ENCODE measurements around the gene FYB1.

The FYB1 gene

DNA sequence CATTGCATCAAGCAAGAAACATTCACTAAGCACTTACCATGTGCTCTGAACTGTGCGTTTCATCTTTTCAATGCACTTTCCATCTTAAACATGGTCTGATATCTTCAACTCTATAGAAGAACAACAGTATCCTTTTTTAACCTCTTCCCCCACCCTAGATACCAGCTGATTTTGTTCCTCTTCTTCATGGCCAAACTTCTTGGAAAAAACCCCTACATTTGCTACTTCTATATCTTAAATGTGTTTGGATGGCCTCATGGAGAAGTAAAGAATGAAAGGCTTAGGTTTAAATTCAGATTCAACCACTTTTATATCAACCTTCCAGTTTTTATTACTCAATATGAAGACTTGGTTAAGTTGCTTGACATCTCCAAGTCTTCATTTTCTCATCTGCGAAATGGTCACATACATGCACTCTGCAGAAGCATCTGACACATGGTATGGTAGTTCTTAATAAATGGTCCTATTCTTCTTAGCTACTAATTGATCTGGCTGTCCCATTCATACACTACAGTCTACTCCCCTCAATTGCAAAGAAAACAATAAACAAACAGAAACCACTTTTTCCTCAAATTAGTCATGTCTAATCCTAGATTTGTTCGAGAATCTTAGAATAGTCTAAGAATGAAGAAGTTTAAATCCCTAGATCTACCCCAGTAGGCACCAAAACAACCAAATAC, 59.4 kb downstream of the FYB1 start:
- no peak overlapping the region for H3K4me2 ChIP-seq (ENCODE audit: low read length, poor library complexity, severe bottlenecking)
- H3K18ac ChIP-seq (ENCODE audit: low read depth in 1 of 2, low read length in 2 of 2): no peak overlapping the region
- H2BK5ac ChIP-seq (ENCODE audit: low read depth, low read length, poor library complexity, severe bottlenecking): no peak overlapping the region
- peaks cover 2% of the 10 kb centered on the region for H3K4me1 ChIP-seq (ENCODE audit: control insufficient read depth, insufficient read depth, low read depth, low read length)
- no peak overlapping the region for H3K4ac ChIP-seq (ENCODE audit: low read depth in 1 of 2, low read length in 2 of 2)
- no peak overlapping the region for H3K4me3 ChIP-seq (ENCODE audit: insufficient read depth in 1 of 2, low read depth in 1 of 2, low read length in 2 of 2)
- no peak overlapping the region for H3K9ac ChIP-seq (ENCODE audit: low read length)
- no peak overlapping the region for H2BK120ac ChIP-seq (ENCODE audit: low read depth, low read length)
- H3K79me1 ChIP-seq (replicated peaks; ENCODE audit: low read length, poor library complexity, severe bottlenecking): no peaks in the 10 kb centered on the region
- H3K14ac ChIP-seq (ENCODE audit: low read length in 2 of 2): no peak overlapping the region
- H3K27ac ChIP-seq (ENCODE audit: low read length, poor library complexity, severe bottlenecking): no peak overlapping the region
- H4K8ac ChIP-seq (ENCODE audit: low read length): no peak overlapping the region
- H3K9me3 ChIP-seq (ENCODE audit: control insufficient read depth, low read length): no peaks in the 10 kb centered on the region
- H3K23ac ChIP-seq (ENCODE audit: low read length in 2 of 2): no peak overlapping the region
- no peak overlapping the region for H4K91ac ChIP-seq (ENCODE audit: low read length)
- no peak overlapping the region for H2AK5ac ChIP-seq (ENCODE audit: low read length, severe bottlenecking)
- H3K27me3 ChIP-seq (ENCODE audit: control insufficient read depth in 1 of 2, insufficient read depth in 1 of 2, low read length in 2 of 2): no peaks in the 10 kb centered on the region
- DNase-seq: no peak
- H2BK12ac ChIP-seq (ENCODE audit: low read length in 2 of 2): no peak overlapping the region
- no peaks in the 10 kb centered on the region for H3K36me3 ChIP-seq (ENCODE audit: control insufficient read depth in 1 of 2, insufficient read depth in 2 of 2, low read depth in 1 of 2, low read length in 2 of 2)
- WGBS: 100% methylated on average over 3 of the region's 3 CpGs
- H2BK15ac ChIP-seq (ENCODE audit: low read depth, poor library complexity, severe bottlenecking): no peak overlapping the region
- no peak overlapping the region for H2AFZ ChIP-seq (ENCODE audit: low read depth, low read length)

DNA sequence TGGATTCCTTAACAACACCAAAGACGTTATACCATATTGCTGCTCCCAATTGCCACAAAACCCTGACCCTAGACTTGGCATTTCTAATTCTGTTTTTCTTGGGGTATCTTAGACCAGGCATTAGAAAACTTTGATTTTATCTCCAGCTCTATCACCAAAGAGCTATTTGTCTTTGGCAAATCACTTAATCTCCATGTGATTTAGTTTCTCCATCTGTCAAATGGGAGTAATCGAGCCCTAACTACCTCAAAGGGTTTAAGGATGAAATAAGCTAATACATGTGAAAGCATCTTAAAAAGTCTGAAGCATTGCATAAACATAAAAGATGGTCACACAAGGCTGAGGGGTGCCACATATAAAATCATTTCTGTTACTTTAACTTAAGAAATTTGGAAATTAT, 60.6 kb downstream of the FYB1 start:
- H2BK15ac ChIP-seq (ENCODE audit: low read depth, poor library complexity, severe bottlenecking): no peak overlapping the region
- 88% methylated on average over 1 of the region's 2 CpGs for WGBS
- no peak overlapping the region for H3K9ac ChIP-seq (ENCODE audit: low read length)
- H2AFZ ChIP-seq (ENCODE audit: low read depth, low read length): no peak overlapping the region
- H3K36me3 ChIP-seq (ENCODE audit: control insufficient read depth in 1 of 2, insufficient read depth in 2 of 2, low read depth in 1 of 2, low read length in 2 of 2): no peaks in the 10 kb centered on the region
- no peak overlapping the region for H3K18ac ChIP-seq (ENCODE audit: low read depth in 1 of 2, low read length in 2 of 2)
- no peaks in the 10 kb centered on the region for H3K4me1 ChIP-seq (ENCODE audit: control insufficient read depth, insufficient read depth, low read depth, low read length)
- no peaks in the 10 kb centered on the region for H3K9me3 ChIP-seq (ENCODE audit: control insufficient read depth, low read length)
- no peaks in the 10 kb centered on the region for H3K79me1 ChIP-seq (replicated peaks; ENCODE audit: low read length, poor library complexity, severe bottlenecking)
- no peak overlapping the region for H3K4ac ChIP-seq (ENCODE audit: low read depth in 1 of 2, low read length in 2 of 2)
- DNase-seq: no peak
- H4K8ac ChIP-seq (ENCODE audit: low read length): no peak overlapping the region
- no peak overlapping the region for H3K4me3 ChIP-seq (ENCODE audit: insufficient read depth in 1 of 2, low read depth in 1 of 2, low read length in 2 of 2)
- H3K23ac ChIP-seq (ENCODE audit: low read length in 2 of 2): no peak overlapping the region
- H3K4me2 ChIP-seq (ENCODE audit: low read length, poor library complexity, severe bottlenecking): no peak overlapping the region
- no peak overlapping the region for H2BK5ac ChIP-seq (ENCODE audit: low read depth, low read length, poor library complexity, severe bottlenecking)
- H4K91ac ChIP-seq (ENCODE audit: low read length): no peak overlapping the region
- H2AK5ac ChIP-seq (ENCODE audit: low read length, severe bottlenecking): no peak overlapping the region
- H2BK12ac ChIP-seq (ENCODE audit: low read length in 2 of 2): no peak overlapping the region
- H2BK120ac ChIP-seq (ENCODE audit: low read depth, low read length): no peak overlapping the region
- H3K27ac ChIP-seq (ENCODE audit: low read length, poor library complexity, severe bottlenecking): no peak overlapping the region
- no peaks in the 10 kb centered on the region for H3K27me3 ChIP-seq (ENCODE audit: control insufficient read depth in 1 of 2, insufficient read depth in 1 of 2, low read length in 2 of 2)
- no peak overlapping the region for H3K14ac ChIP-seq (ENCODE audit: low read length in 2 of 2)

- H3K9ac ChIP-seq (ENCODE audit: low read length): no peak overlapping the region
- H4K8ac ChIP-seq (ENCODE audit: low read length): no peak overlapping the region
- H3K18ac ChIP-seq (ENCODE audit: low read depth in 1 of 2, low read length in 2 of 2): no peak overlapping the region
- H3K4me2 ChIP-seq (ENCODE audit: low read length, poor library complexity, severe bottlenecking): no peak overlapping the region
- H2BK120ac ChIP-seq (ENCODE audit: low read depth, low read length): no peak overlapping the region
- no peak overlapping the region for H3K23ac ChIP-seq (ENCODE audit: low read length in 2 of 2)
- DNase-seq: no peak
- no peak overlapping the region for H2BK5ac ChIP-seq (ENCODE audit: low read depth, low read length, poor library complexity, severe bottlenecking)
- H3K36me3 ChIP-seq (ENCODE audit: control insufficient read depth in 1 of 2, insufficient read depth in 2 of 2, low read depth in 1 of 2, low read length in 2 of 2): no peaks in the 10 kb centered on the region
- no peak overlapping the region for H4K91ac ChIP-seq (ENCODE audit: low read length)
- H2BK12ac ChIP-seq (ENCODE audit: low read length in 2 of 2): no peak overlapping the region
- H3K9me3 ChIP-seq (ENCODE audit: control insufficient read depth, low read length): no peaks in the 10 kb centered on the region
- no peak overlapping the region for H2BK15ac ChIP-seq (ENCODE audit: low read depth, poor library complexity, severe bottlenecking)
- H3K27me3 ChIP-seq (ENCODE audit: control insufficient read depth in 1 of 2, insufficient read depth in 1 of 2, low read length in 2 of 2): no peaks in the 10 kb centered on the region
- H3K79me1 ChIP-seq (replicated peaks; ENCODE audit: low read length, poor library complexity, severe bottlenecking): no peaks in the 10 kb centered on the region
- 76% methylated on average over 4 of the region's 4 CpGs for WGBS
- no peaks in the 10 kb centered on the region for H3K4me1 ChIP-seq (ENCODE audit: control insufficient read depth, insufficient read depth, low read depth, low read length)
- H3K4me3 ChIP-seq (ENCODE audit: insufficient read depth in 1 of 2, low read depth in 1 of 2, low read length in 2 of 2): peak overlapping the region in 1 of 2 experiments; percentile 16
- no peak overlapping the region for H3K14ac ChIP-seq (ENCODE audit: low read length in 2 of 2)
- no peak overlapping the region for H2AFZ ChIP-seq (ENCODE audit: low read depth, low read length)
- H2AK5ac ChIP-seq (ENCODE audit: low read length, severe bottlenecking): no peak overlapping the region
- no peak overlapping the region for H3K4ac ChIP-seq (ENCODE audit: low read depth in 1 of 2, low read length in 2 of 2)
- no peak overlapping the region for H3K27ac ChIP-seq (ENCODE audit: low read length, poor library complexity, severe bottlenecking)
These were observed 61.2 kb downstream of the FYB1 start for GRCh38 chr5:39158127-39158593.

DNA sequence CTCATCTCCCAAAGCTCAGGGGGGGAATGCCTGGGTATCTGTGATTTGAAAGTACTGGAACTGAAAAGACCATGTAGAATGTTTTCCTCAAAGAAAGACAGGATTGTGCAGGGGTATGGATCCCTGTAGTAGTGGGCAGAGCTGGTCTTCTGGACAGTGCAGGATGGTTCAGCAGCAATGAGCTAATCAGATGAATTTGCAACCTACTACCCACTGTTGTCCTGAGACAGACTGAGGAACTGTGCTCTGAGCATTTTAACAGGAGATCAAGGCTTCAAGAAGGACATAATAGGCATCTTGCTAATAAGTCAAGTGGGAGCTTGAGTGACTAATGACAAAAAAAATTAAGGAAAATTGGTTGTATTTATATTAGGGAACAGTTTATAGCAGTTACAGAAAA, 61.7 kb downstream of the FYB1 start:
- H3K14ac ChIP-seq (ENCODE audit: low read length in 2 of 2): no peak overlapping the region
- no peak overlapping the region for H2AFZ ChIP-seq (ENCODE audit: low read depth, low read length)
- no peaks in the 10 kb centered on the region for H3K4me1 ChIP-seq (ENCODE audit: control insufficient read depth, insufficient read depth, low read depth, low read length)
- no peak overlapping the region for H3K27ac ChIP-seq (ENCODE audit: low read length, poor library complexity, severe bottlenecking)
- no peak overlapping the region for H4K91ac ChIP-seq (ENCODE audit: low read length)
- no peak overlapping the region for H3K4me2 ChIP-seq (ENCODE audit: low read length, poor library complexity, severe bottlenecking)
- H3K36me3 ChIP-seq (ENCODE audit: control insufficient read depth in 1 of 2, insufficient read depth in 2 of 2, low read depth in 1 of 2, low read length in 2 of 2): no peaks in the 10 kb centered on the region
- no peaks in the 10 kb centered on the region for H3K27me3 ChIP-seq (ENCODE audit: control insufficient read depth in 1 of 2, insufficient read depth in 1 of 2, low read length in 2 of 2)
- H2BK15ac ChIP-seq (ENCODE audit: low read depth, poor library complexity, severe bottlenecking): no peak overlapping the region
- H3K23ac ChIP-seq (ENCODE audit: low read length in 2 of 2): no peak overlapping the region
- H2BK5ac ChIP-seq (ENCODE audit: low read depth, low read length, poor library complexity, severe bottlenecking): no peak overlapping the region
- H2BK120ac ChIP-seq (ENCODE audit: low read depth, low read length): no peak overlapping the region
- no peak overlapping the region for H2BK12ac ChIP-seq (ENCODE audit: low read length in 2 of 2)
- no peak overlapping the region for H4K8ac ChIP-seq (ENCODE audit: low read length)
- no peak overlapping the region for H3K9ac ChIP-seq (ENCODE audit: low read length)
- peak overlapping the region in 1 of 2 experiments; percentile 3 for H3K4ac ChIP-seq (ENCODE audit: low read depth in 1 of 2, low read length in 2 of 2)
- H3K18ac ChIP-seq (ENCODE audit: low read depth in 1 of 2, low read length in 2 of 2): no peak overlapping the region
- no peak for DNase-seq
- H3K4me3 ChIP-seq (ENCODE audit: insufficient read depth in 1 of 2, low read depth in 1 of 2, low read length in 2 of 2): no peak overlapping the region
- H3K9me3 ChIP-seq (ENCODE audit: control insufficient read depth, low read length): no peaks in the 10 kb centered on the region
- H2AK5ac ChIP-seq (ENCODE audit: low read length, severe bottlenecking): no peak overlapping the region
- no peaks in the 10 kb centered on the region for H3K79me1 ChIP-seq (replicated peaks; ENCODE audit: low read length, poor library complexity, severe bottlenecking)
